SH-SY5Y (cell line): ENCODE results near the gene ITGAX.

Experiments used
- GATA2 ChIP-seq: IDR thresholded peaks from 2 replicates; pipeline ENCODE4 v1.6.1; 2011; ENCODE audit warnings: mild to moderate bottlenecking, low read depth, low read length
- GATA3 ChIP-seq: IDR thresholded peaks from 2 replicates; pipeline ENCODE4 v1.6.1; 2011; ENCODE audit warnings: low read depth, mild to moderate bottlenecking, low read length, moderate library complexity

DNA sequence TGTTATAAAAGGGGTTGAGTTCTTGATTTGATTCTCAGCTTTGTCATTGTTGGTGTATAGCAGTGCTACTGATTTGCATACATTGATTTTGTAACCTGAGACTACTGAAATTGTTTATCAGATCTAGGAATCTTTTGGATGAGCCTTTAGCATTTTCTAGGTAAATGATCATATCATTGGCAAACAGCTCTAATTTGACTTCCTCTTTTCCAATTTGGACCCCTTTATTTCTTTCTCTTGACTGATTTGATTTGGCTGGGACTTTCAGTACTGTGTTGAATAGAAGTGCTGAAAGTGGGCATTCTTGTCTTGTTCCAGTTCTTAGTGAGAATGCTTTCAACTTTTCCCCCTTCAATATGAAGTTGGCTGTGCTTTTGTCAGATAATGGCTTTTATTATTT, 49.8 kb upstream of the ITGAX start:
- TF ChIP-seq GATA3 (no peak), GATA2 (no peak)
